Stimulated activated CD4-positive, alpha-beta T cell treated with anti-CD3 and anti-CD28 coated beads, Interleukin-4, amount 100 ng/mL, for 24 hours (primary cell): Measurements from ENCODE around the gene TXNDC9.
"Not testable (repeated sequence)": the region's sequence is repeated elsewhere in the genome, so short reads cannot be mapped to it uniquely, and the experiment has no call there.

ENCODE experiments used
- DNase-seq: peaks from one replicate; pipeline ENCODE4 v3.0.0-alpha.2; 2020

The TXNDC9 gene, protein sequence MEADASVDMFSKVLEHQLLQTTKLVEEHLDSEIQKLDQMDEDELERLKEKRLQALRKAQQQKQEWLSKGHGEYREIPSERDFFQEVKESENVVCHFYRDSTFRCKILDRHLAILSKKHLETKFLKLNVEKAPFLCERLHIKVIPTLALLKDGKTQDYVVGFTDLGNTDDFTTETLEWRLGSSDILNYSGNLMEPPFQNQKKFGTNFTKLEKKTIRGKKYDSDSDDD

DNA sequence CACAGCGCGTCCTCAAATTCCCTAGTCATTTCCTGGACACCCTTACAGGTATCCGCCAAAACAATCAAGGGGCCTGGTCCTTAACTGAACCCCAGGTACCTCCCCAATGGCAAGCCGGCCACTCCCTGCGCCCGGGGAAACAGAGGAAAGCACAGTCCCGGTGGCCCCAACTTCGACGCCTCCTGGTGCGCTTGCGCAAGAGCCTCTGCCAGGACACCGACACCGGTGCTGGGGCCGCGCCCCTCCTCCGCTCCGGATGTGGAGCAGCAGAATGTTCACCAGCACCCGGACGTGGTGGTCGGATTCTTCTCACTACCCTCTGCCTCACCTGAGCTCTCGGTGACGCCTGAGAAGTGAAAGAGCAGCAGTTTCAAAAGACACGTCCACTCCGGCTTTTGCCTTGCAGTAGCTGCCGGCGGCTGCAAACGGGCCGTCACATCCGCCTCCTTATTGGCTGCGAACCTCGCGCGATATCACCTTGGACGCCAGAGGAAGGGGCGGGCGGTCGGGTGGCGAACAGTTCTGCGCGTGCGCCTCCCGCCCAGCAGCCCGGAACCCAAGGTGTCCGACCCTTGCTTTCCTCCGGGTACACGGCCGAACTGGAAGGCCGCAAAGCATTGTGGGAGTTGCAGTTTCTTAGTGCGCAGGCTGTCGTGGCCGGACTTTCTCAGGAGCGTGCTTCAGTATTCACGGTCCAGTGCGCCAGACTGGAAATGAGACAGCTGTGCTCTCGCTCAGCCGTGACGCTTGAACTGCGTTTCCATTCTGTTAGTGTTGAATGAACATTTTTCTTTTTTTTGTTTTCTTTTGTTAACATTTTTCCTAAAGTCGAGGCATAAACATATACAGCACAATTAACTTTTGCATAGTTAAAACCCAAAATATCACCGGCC, at the start of gene TXNDC9:
Gene TXNDC9, minus strand, starts transcription at position 423 of the 893 bp plus-strand sequence. CDS start 3,123 bp downstream, outside the sequence.
- DNase-seq, result peak; percentile 99

DNA sequence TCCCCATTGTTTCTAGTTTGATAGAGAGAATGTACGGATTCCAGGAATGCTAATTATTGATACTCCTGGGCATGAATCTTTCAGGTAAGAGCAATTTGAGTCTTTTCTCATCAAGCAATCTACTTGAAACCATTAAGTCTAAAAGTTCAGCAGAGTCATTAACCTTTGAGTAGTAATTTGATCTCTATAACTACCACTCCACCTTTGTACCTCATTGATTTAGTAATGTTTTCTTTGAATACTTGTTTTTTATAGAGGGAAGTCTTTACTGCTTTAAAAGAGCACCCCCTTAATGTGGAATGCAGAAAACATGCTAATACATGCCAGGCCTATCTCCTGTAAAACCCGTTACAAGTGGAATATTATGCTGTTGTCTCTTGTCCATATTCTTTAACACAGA, 46.0 kb upstream of the TXNDC9 start:
- no peak for DNase-seq

DNA sequence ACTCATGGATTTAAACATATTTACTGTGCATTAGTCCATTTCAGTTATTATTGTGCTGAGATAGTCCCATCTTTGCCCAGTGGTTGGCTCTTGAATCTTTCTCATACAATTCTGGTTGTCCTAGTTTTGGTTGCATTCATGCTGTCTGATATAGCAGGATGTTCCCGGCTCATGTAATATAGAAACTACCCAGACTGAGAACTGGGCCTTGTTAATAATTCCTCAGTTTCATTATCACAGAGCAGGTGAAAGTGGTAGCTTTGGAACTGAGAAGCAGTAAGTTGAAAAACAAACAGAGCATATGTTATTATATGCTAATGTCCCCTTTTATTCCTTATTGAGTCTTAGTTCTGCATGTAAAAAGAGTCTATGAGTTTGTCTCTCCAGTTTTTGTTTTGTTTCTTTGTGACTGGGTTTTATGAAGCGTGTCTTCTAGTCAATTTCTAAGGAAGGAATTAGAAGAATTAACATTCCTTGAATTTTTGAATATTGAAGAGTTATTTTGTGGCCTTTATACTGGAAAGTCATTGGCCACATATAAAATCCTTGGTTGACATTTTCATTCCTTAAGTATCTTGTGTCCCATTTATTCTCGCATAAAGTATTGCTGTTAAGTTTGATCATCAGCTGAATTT, 44.4 kb upstream of the TXNDC9 start:
- no peak for DNase-seq

DNA sequence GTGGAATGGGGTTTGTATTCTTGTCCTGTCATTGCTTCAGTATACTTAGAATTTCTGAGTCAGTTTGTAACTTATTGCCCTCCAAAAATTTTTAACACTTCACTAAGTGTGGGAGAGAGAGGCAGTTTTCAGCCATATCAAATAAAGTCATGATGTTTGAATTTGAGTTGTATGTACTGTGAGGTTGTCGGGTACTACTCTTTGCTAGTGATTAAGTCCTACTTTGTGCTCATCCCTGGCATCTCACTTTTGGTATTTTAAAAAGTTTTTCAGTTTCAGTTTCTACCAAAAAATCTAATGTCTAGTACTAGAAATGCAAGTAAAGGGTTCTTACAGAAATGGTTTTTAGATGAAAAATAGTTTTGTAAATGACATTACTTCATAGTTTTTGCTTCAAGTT, 41.7 kb upstream of the TXNDC9 start:
- no peak for DNase-seq

DNA sequence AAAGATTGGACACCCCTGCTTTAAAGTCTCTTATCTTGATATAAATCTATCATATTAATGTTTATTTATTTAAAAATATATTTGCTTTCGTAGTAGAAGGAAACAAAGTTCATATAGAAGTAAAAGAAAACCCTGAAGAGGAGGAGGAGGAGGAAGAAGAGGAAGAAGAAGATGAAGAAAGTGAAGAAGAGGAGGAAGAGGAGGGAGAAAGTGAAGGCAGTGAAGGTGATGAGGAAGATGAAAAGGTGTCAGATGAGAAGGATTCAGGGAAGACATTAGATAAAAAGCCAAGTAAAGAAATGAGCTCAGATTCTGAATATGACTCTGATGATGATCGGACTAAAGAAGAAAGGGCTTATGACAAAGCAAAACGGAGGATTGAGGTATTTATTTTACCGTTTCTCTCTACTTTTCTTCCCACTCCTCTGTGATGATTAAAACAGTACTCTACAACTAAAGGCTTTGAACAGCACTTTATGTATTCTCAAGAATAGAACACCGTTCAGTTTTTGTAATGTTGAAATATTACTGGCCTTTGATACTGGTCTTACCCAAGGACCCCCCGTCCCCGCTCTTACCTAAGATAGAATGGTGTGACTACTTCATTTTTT, 40.2 kb upstream of the TXNDC9 start:
- no peak for DNase-seq

DNA sequence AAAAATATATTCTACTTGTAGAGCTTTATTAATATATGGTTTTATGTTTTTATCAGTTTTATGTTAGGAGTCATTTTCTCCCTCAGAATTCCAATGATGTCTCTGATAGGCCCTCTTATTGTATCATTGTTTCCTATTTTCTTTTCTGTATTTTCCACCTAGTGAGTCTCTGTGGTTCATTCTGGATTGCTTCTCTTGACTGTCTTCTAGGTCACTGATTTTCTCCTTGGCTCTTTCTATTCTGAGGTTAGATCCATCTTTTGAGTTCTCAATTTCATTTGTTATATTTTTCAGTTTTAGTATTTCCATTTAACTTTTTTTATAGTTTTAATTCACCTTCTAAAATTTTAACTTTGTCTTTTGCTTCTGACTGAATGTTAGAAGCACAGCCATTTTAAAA, 38.6 kb upstream of the TXNDC9 start:
- DNase-seq, result no peak

DNA sequence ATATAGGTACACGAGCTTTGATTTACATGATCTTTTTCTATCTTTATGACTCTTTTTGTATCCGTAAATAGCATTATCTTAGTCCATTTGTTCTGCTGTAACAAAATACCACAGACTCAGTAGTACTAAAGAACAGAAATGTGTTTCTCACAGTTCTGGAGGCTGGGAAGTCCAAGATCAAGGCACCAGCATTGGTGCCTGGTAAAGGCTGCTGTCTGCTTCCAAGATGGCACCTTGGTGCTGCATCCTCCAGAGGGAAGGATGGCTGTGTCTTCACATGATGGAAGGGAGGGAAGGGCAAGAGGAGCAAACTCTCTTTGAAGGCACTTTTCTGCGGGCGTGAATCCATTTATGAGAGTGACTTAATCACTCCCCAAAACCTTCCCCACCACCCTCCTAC, 37.0 kb upstream of the TXNDC9 start:
- no peak for DNase-seq

DNA sequence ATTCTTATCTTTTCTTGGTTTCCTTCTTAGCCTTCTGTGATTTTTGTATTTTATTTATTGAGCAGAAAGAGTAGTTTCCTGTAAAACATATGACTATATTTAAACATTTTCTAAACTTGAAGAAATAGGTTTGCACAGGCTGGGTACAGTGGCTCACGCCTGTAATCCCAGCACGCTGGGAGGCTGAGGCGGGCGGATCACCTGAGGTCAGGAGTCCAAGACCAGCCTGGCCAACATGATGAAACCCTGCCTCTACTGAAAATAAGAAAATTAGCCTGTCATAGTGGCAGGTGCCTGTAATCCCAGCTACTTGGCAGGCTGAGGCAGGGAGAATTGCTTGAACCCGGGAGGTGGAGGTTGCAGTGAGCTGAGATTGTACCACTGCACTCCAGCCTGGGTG, 32.7 kb upstream of the TXNDC9 start:
- DNase-seq, result not testable (repeated sequence)

DNA sequence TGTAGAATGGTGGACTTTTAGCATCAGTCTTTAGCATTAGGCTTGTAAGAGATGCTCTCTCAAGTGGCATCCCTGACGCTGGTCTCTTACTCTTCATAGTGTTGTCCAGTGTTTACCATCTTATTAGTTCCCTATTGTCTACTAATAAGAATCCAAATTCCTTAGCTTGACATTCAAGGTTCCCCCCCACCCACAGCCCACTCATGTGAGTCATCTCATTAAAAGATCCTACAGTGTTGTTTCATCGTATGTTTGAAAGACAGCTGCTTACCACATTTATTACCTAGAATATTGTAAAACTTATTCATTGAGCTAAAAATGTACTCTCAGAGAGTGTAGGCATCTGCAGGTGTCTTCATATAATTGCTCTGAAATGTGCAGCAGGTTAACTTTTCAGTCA, 29.5 kb upstream of the TXNDC9 start:
- DNase-seq, result no peak

DNA sequence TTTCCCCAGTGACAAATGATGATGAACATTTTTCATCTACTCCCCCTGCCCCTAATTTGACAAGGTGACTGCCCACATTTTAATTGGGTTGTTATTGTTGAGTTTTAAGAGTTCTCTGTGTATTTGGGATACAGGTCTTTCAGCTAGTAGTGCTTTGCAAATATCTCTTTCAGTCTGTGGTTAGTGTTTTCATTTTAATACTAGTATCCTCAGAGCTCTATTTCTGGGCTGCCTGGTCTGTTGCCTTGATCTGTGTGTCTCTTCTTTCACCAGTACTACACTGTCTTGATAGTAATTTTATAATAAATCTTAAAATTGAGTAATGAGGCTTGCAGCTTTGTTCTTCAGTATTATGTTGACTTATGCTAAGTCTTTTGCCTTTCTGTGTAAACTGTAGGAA, 20.7 kb upstream of the TXNDC9 start:
- no peak for DNase-seq

DNA sequence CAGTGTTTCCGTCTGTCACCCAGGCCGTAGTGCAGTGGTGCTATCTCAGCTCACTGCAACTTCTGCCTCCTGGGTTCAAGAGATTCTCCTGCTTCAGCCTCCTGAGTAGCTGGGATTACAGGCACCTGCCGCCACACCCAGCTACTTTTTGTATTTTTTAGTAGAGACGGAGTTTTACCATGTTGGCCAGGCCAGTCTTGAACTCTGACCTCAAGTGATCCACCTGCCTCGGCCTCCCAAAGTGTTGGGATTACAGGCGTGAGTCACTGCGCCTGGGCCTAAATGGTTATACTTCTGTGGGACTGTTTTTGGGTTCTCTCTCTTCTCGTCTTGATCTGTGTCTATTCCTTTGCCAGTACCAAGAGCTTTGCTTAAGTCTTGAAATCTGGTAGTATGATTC, 18.7 kb upstream of the TXNDC9 start:
- DNase-seq, result not testable (repeated sequence)

DNA sequence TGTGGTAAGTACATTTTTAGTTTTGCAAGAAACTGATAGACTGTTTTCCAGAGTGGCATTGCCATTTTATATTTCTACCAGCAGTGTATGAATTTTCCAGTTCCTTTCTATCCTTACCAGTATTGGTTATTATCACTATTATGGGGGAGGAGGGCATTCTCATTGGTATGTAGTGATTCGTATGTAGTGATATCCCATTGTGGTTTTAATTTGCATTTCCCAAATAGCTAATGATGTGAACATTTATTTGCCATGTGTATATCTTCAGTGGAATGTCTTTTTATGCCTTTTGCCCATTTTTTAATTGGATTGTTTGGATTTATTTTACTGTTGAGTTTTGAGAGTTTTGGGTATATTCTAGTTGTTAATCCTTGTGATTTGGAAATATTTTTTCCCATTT, 17.9 kb upstream of the TXNDC9 start:
- no peak for DNase-seq

DNA sequence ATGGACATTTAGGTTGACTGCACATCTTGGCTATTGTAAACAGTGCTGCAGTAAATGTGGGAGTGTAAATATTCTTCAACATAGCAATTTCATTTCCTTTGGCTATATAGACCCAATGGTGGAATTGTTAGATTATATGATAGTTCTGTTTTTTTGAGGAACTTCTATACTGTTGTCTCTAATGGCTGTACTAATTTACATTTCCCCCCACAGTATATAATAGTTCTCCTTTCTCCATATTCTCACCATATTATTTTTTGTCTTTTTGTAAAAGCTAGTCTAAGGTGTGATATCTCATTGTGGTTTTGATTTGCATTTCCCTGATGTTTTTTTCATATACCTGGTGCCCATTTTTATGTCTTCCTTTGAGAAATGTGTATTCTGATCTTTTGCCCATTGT, 14.1 kb upstream of the TXNDC9 start:
- DNase-seq, result no peak

DNA sequence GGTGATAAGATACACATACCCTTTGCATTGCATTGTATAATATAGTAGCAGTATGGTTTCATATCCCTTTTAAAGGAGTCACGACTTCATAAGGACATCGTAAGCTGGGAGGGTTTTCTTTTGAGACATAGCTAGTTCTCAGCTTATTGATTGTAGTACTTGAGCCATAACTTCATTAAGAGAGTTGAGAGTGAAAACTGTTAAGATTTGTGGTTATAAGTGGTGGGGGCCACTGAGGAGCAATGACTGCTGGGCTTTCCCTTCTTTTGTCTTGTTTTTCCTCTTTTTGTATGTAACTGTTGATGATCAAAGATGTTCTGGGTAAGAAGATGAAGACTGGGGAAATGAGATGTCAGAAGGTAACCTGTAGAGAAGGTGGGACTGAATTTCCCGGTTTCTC, 12.0 kb upstream of the TXNDC9 start:
- DNase-seq, result no peak

DNA sequence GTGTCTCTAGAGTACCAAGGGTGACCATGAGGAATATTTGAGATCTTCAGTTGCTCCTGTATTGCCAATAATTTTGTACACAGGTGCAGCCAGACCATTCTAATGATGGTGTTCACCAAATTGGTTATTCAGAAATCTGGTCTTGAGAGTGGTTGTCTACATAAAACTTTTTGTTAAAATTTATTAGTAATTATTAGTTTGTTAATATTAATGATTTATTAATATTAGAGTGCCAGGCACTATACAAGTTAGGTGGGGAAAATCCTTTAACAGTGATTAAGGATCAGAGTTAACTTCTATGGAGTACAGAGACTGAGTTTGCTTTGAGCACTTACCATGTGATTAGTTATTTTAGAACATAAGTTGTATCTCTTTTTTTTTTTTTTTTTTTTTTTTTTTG, 10.1 kb upstream of the TXNDC9 start:
- DNase-seq, result no peak

DNA sequence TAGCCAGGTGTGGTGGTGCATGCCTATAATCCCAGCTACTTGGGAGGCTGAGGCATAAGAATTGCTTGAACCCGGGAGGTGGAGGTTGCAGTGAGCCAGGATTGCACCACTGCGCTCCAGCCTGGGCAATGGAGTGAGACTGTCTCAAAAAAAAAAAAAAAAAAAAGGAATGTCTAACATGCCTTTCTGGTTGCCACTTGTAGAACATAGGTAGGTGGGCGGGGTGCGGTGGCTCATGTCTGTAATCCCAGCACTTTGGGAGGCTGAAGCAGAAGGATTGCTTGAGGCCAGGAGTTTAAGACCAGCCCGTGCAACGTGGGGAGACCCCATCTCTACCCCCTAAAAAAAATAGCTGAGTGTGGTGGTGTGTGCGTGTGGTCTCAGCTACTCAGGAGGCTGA, 9.3 kb upstream of the TXNDC9 start:
- not testable (repeated sequence) for DNase-seq

DNA sequence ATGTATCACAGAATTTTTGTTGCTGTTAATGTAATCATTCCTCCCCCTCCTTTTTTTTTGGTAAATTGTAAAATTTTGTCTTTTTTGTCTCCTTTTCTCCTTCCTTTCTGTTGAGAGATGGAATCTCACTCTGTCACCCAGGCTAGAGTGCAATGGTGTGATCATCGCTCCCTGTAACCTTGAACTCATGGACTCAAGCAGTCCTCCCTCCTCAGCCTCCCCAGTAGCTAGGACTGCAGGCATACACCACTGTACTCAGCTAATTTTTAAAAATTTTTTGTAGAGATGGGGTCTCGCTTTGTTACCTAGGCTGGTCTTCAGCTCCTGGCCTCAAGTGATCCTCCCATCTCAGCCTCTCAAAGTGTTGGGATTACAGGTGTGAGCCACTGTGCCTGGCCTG, 6.4 kb upstream of the TXNDC9 start:
- no peak for DNase-seq

DNA sequence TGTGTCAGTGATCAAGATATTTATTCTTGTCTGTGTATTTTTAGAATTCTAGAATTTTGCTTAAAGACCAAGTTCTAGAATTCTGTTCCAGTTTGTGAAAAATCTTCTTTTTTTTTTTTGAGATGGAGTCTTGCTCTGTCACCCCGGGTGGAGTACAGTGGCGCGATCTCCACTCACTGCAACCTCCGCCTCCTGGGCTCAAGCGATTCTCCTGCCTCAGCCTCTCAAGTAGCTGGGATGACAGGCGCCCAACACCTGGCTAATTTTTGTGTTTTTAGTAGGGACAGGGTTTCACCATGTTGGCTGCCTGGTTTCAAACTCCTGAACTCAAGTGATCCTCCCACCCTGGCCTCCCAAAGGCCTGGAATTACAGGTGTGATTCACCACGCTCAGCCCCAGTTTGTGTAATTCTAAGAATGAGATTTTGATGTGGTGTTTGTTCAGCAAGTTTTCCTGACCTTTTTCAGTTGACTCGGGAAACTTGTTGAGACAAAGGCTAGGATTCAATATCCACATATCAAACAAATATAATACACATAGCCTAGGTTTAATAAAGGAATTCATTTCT, 4.6 kb upstream of the TXNDC9 start:
- DNase-seq, result no peak

DNA sequence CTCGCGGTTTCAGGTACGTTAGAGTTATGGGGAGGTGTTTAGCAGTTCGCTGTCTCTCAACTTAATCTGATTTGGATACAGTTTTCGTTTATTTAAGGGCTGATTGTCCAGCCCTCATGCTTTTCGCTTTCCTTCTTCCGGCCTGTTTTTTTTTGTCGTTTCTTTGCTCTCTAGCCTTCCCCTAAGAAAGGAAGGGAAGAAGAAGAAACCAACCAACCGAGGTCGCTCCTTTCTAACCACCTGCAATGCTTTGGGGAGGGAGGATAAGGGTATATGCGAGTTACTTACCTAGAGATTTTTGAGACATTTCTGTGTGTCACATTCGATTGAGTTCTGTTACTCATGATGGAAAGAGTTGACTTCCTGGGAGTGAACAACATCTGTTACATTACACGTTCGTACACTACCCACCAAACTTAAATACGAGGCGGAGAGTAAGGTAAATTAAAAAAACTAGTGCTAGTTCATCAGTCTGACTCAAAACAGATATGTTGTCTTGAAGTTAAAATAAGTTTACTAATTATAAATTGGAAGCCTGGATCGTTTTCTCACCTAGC, 2.0 kb upstream of the TXNDC9 start:
- no peak for DNase-seq

DNA sequence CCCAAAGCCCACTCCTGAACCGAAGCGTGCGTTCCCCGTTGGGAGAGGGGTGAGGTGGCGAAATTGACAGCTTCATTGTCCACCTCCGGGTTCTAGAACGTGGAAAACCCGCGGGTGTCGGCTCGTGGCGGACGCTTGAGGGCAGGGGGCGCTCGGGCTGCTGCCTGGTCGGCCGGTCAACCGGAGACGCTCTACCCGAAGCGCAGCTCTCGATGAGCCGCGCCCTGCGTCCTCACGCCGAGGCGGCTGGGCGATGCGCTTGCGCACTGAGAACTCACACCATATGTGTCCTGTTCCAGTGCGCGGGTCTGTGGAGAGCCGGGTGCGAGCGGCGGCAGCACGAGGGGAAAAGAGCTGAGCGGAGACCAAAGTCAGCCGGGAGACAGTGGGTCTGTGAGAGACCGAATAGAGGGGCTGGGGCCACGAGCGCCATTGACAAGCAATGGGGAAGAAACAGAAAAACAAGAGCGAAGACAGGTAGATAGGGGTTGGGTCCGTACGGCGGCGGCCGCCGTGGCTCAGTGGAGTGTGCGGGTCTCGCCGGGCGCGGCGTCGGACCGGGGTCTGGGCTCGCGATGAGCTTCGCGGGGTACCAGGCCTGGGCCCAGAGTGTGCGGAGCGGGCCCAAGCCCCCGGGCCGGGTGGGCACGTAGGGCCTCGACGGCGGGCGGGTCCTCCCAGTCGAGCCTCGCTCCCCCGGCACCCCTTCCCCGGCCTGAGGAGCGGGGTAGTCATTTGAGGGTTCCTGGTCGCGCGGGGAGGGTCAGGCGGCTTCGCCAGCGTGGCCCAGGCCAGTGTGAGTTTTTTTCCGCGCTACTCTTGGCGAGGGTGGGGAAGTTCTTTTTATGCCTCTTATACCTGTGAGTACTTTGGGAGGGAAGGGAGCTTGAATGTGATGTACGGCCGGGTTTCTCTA, 1.2 kb upstream of the TXNDC9 start, which contains the start of gene EIF5B:
Gene EIF5B, plus strand, starts transcription at position 277 of the 916 bp plus-strand sequence. Its CDS starts 166 bp downstream, at position 443.
- DNase-seq, result peak; percentile 96

DNA sequence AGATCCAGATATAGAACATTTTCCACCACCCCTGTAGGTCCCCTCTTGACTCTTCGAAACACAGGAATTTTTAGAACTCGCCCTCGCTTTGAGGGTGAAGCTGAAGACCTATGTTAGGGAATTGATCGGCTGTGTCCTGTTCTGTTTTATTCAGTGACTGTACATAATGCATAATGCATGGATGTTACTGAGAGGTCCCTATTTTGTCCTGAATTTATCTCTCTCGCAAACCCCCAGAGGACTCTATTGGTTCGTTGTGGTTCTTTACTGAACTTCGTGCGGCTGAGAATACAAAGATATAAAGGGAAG, 625 bp upstream of the TXNDC9 start:
- no peak for DNase-seq

DNA sequence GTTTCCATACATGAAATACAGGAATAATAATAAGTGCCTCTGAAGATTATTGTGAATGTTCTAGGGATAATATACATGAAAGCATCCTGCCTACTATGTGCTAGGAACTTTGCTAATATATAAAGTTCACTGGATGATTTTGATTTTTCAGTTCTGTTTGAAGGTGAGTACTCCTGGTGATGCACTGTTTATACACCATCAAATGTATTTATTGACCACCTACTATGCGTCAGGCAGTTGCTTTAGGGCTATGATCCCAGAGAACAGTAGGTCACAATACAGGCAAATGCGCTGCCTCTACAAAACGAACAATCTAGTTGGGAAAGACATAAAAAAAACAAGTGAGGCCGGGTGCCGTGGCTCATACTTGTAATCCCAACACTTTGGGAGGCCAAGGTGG, 10.7 kb downstream of the TXNDC9 start:
- no peak for DNase-seq
